Mucosa of rectum (tissue), 2 donors: ENCODE results near the gene FBXL16.

Source experiments
- H3K27ac ChIP-seq, 2 donors: one replicate each; pipeline ENCODE4 v1.7.0; 2013; ENCODE audit warnings: inconsistent platforms in 2 of 2, low read depth in 2 of 2, low read length in 2 of 2
- H3K27me3 ChIP-seq, 2 donors: one replicate each; pipeline ENCODE4 v1.7.0; 2013; ENCODE audit warnings: low read length in 2 of 2; ENCODE audit not compliant: control insufficient read depth in 2 of 2, insufficient read depth in 2 of 2
- H3K36me3 ChIP-seq, 2 donors: one replicate each; pipeline ENCODE4 v1.7.0; 2013; ENCODE audit warnings: low read length in 2 of 2; ENCODE audit not compliant: control insufficient read depth in 2 of 2, insufficient read depth in 2 of 2
- H3K4me1 ChIP-seq, 2 donors: one replicate each; pipeline ENCODE4 v1.7.0; 2013; ENCODE audit warnings: low read length in 2 of 2, mild to moderate bottlenecking in 1 of 2; ENCODE audit not compliant: control insufficient read depth in 2 of 2, insufficient read depth in 2 of 2
- H3K4me3 ChIP-seq, 2 donors: one replicate each; pipeline ENCODE4 v1.7.0; 2013; ENCODE audit warnings: low read length in 2 of 2
- H3K9ac ChIP-seq, 2 donors: one replicate each; pipeline ENCODE4 v1.7.0; 2013; ENCODE audit warnings: low read length in 2 of 2, low read depth in 1 of 2, mild to moderate bottlenecking in 1 of 2
- H3K9me3 ChIP-seq, 2 donors: one replicate each; pipeline ENCODE4 v1.7.0; 2013; ENCODE audit warnings: low read length in 2 of 2; ENCODE audit not compliant: control insufficient read depth in 2 of 2
- donor health status: healthy.
- donor health status: Normal muscosa, but diverticular disease.

Gene FBXL16

GRCh38 chr16:722835-723633 is 17.4 kb upstream of the FBXL16 start:
- Histone ChIP-seq H3K9ac (no peak overlapping the region), H3K27ac (no peak overlapping the region), H3K4me3 (no peak overlapping the region), H3K4me1 (peaks cover 38 to 49% of the 10 kb centered on the region in 2 donors), H3K27me3 (peaks cover 9 to 22% of the 10 kb centered on the region in 2 donors), H3K9me3 (no peaks in the 10 kb centered on the region), H3K36me3 (no peaks in the 10 kb centered on the region)

- peaks cover 9 to 16% of the 10 kb centered on the region in 2 donors for H3K27me3 ChIP-seq
- no peak overlapping the region for H3K9ac ChIP-seq
- H3K27ac ChIP-seq = peak overlapping the region; percentile 87 to 90
- no peaks in the 10 kb centered on the region for H3K36me3 ChIP-seq
- H3K4me3 ChIP-seq = peak overlapping the region; percentile 50 to 80
- peaks cover 32 to 44% of the 10 kb centered on the region in 2 donors for H3K4me1 ChIP-seq
- H3K9me3 ChIP-seq = no peaks in the 10 kb centered on the region
These were observed 16.4 kb upstream of the FBXL16 start for GRCh38 chr16:721765-722540.

- H3K4me1 ChIP-seq = peaks cover 35 to 41% of the 10 kb centered on the region in 2 donors
- H3K27ac ChIP-seq = peak within 1 kb of the TSS; percentile 87 to 90
- H3K36me3 ChIP-seq = no peaks in the 10 kb centered on the region
- peaks cover 10 to 15% of the 10 kb centered on the region in 2 donors for H3K27me3 ChIP-seq
- peak within 1 kb of the TSS; percentile 77 to 80 for H3K4me3 ChIP-seq
- H3K9me3 ChIP-seq = no peaks in the 10 kb centered on the region
- H3K9ac ChIP-seq = peak within 1 kb of the TSS; percentile 66 to 80
These were observed 15.6 kb upstream of the FBXL16 start, which contains the start of gene ANTKMT for GRCh38 chr16:720990-721764. ANTKMT (plus strand) TSS chr16:721146; CDS start chr16:721275, 129 bp downstream.

- peaks cover 10 to 11% of the 10 kb centered on the region in 2 donors for H3K27me3 ChIP-seq
- peak overlapping the region; percentile 87 to 90 for H3K27ac ChIP-seq
- peak overlapping the region; percentile 66 to 80 for H3K9ac ChIP-seq
- peak overlapping the region; percentile 77 to 80 for H3K4me3 ChIP-seq
- peaks cover 40 to 42% of the 10 kb centered on the region in 2 donors for H3K4me1 ChIP-seq
- no peaks in the 10 kb centered on the region for H3K36me3 ChIP-seq
- H3K9me3 ChIP-seq = no peaks in the 10 kb centered on the region
These were observed 14.9 kb upstream of the FBXL16 start for GRCh38 chr16:720447-720989.

- Histone ChIP-seq H3K27ac (peak overlapping the region; percentile 87 to 90), H3K4me3 (peak overlapping the region; percentile 77 to 80), H3K4me1 (peaks cover 40 to 45% of the 10 kb centered on the region in 2 donors)
These were observed 14.3 kb upstream of the FBXL16 start for GRCh38 chr16:719815-720446.

GRCh38 chr16:718922-719321 is 13.3 kb upstream of the FBXL16 start:
- Histone ChIP-seq H3K4me1 (peaks cover 44 to 47% of the 10 kb centered on the region in 2 donors), H3K27me3 (peaks cover 8 to 9% of the 10 kb centered on the region in 2 donors), H3K27ac (peak overlapping the region; percentile 53 to 67), H3K9me3 (no peaks in the 10 kb centered on the region), H3K9ac (peak overlapping the region; percentile 10 to 52), H3K36me3 (no peaks in the 10 kb centered on the region), H3K4me3 (peak overlapping the region; percentile 31 to 41)

More at GRCh38 chr16:719815-720446, 14.3 kb upstream of the FBXL16 start:
- H3K9ac ChIP-seq = peak overlapping the region; percentile 66 to 80
- peaks cover 7 to 8% of the 10 kb centered on the region in 2 donors for H3K27me3 ChIP-seq
- no peaks in the 10 kb centered on the region for H3K36me3 ChIP-seq
- no peaks in the 10 kb centered on the region for H3K9me3 ChIP-seq

GRCh38 chr16:718389-718788 is 12.8 kb upstream of the FBXL16 start:
- peaks cover 44 to 47% of the 10 kb centered on the region in 2 donors for H3K4me1 ChIP-seq

GRCh38 chr16:717450-718245 is 12.0 kb upstream of the FBXL16 start:
- Histone ChIP-seq H3K27ac (no peak overlapping the region), H3K9ac (no peak overlapping the region), H3K36me3 (no peaks in the 10 kb centered on the region), H3K27me3 (peaks cover 10 to 12% of the 10 kb centered on the region in 2 donors), H3K4me1 (peaks cover 44 to 47% of the 10 kb centered on the region in 2 donors), H3K4me3 (no peak overlapping the region), H3K9me3 (no peaks in the 10 kb centered on the region)

More at GRCh38 chr16:718389-718788, 12.8 kb upstream of the FBXL16 start:
- Histone ChIP-seq H3K36me3 (no peaks in the 10 kb centered on the region), H3K27me3 (peaks cover 10 to 12% of the 10 kb centered on the region in 2 donors), H3K9me3 (no peaks in the 10 kb centered on the region), H3K4me3 (peak overlapping the region in 1 of 2 donors; percentile 26), H3K9ac (no peak overlapping the region), H3K27ac (no peak overlapping the region)
